Transverse colon (tissue), 4 donors: Measurements from ENCODE around the gene LRRC32. TPM values are rescaled to one million over a fixed set of nuclear protein-coding genes. Genes with fewer than 3 reads are reported as not detected.

Source experiments
- DNase-seq: peaks from one replicate; pipeline ENCODE4 v3.0.0-alpha.2; 2019
- H3K27ac ChIP-seq, 4 donors: fragments of 200-600 bp; sonication (generic); 2 replicates each; pipeline ENCODE4 v1.5.1; 2016 to 2018; ENCODE audit warnings: inconsistent platforms in 4 of 4
- H3K27me3 ChIP-seq: fragments of 200-600 bp; sonication (generic); 2 replicates; pipeline ENCODE4 v1.5.1; 2017; ENCODE audit warnings: inconsistent platforms
- H3K36me3 ChIP-seq, 4 donors: fragments of 200-600 bp; sonication (generic); 2 replicates each; pipeline ENCODE4 v1.5.1; 2017 to 2019; ENCODE audit warnings: inconsistent platforms in 4 of 4
- H3K4me1 ChIP-seq, 4 donors: fragments of 200-600 bp; sonication (generic); 2 replicates each; pipeline ENCODE4 v1.5.1; 2017 to 2020; ENCODE audit warnings: inconsistent platforms in 4 of 4
- H3K4me3 ChIP-seq, 4 donors: fragments of 200-600 bp; sonication (generic); 1 replicate in 1 of 4; 2 replicates in 3 of 4; pipeline versions ENCODE4 v1.5.1 to v1.6.1; 2017 to 2019; ENCODE audit warnings: inconsistent platforms in 4 of 4
- H3K9me3 ChIP-seq, 2 donors: fragments of 200-600 bp; sonication (generic); 2 replicates each; pipeline ENCODE4 v1.5.1; 2017 to 2019; ENCODE audit warnings: inconsistent platforms in 2 of 2
- EP300 ChIP-seq: sonication (generic); formaldehyde crosslinking; IDR thresholded peaks from one replicate; pipeline ENCODE4 v1.6.1; 2017; ENCODE audit warnings: antibody characterized with exemption, low read depth
- POLR2A ChIP-seq: fragments of 450-650 bp; IDR thresholded peaks from one replicate; pipeline ENCODE4 v1.6.1; 2016; ENCODE audit warnings: antibody characterized with exemption, mild to moderate bottlenecking, moderate library complexity
- POLR2AphosphoS5 ChIP-seq, 3 donors: sonication (generic); formaldehyde crosslinking; IDR thresholded peaks; one replicate each; pipeline ENCODE4 v1.6.1; 2016; ENCODE audit warnings: antibody characterized with exemption in 3 of 3
- WGBS, 2 donors: methylation state at CpG; one replicate each; pipeline ENCODE4 v1.1.5; 2018; ENCODE audit warnings: low coverage in 1 of 2; 5-methylcytosine and 5-hydroxymethylcytosine counted together
- in situ Hi-C, 4 donors: fragments of 200-750 bp; cut with MboI; loops; one replicate each; pipeline versions ENCODE4 v1.15.0 to v1.15.1; 2017; ENCODE audit warnings: low sequenced_read_pairs in 3 of 4, low pct_ligation_motif_present in 1 of 4, low pct_unique_long_range_greater_than_20kb in 1 of 4
- intact Hi-C: fragments of 100-400 bp; cut with DNase I; formaldehyde crosslinking; loops from one replicate; pipeline ENCODE4 v1.15.1; 2023; ENCODE audit warnings: low total_unique reads
- total RNA-seq, 4 donors: library from RNA; depleted of rRNA; stranded (reverse); fragments of >200 nt; gene quantifications; one replicate each; pipeline ENCODE4 v1.1.0, GENCODE V29; 2016
- TF ChIP-seq, protein P1 (sequence below), 5 experiments: fragments of 200-600 bp in 3 of 5; fragments of 450-650 bp in 2 of 5; sonication (generic) in 3 of 5; IDR thresholded peaks; 1 replicate in 2 of 5; 2 replicates in 3 of 5; pipeline ENCODE4 v1.5.1; 2016 to 2017; ENCODE audit warnings: antibody characterized with exemption in 5 of 5, inconsistent platforms in 3 of 5, mild to moderate bottlenecking in 2 of 5, moderate library complexity in 1 of 5

Gene LRRC32
- total RNA-seq, 4 donors from 2014 or later: 5.1 to 11.5 (median 9.1) TPM

DNA sequence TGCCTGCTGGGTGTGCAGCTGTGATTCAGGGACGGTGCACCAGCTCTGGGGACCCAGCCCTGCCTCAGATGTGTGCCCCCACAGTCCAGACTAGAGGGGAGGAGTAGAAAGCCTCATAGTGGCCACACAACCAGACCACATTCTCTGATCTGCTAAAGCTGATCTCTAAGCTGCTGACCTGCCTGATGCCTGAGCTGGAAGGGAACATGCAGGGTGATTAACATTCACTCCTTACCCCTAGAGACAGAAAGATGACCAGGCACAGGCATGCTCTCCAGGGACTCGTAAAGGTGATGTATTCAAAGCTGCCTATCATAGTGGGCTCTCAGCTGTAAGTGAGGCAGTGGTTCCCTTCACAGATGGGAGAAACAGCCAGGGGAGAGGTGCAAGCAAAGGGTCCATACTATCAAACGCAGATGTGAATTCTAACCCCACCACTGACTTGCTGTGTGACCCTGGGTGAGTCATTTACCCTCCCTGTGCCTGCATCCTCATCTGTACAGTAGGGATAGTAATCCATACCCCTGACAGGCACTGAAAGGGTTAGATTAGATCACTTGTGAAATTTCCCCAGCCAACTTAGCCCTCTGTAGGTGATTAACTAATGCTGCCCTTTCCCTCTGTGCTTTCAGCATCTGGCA is 29.0 kb upstream of the LRRC32 start:
- in situ Hi-C loops (loop anchor here in 1 of 4 donors (25.0 kb wide), 1 partner anchor 213 kb away; no protein-coding TSS in a partner anchor), intact Hi-C loops (no loop called here)
- no peaks in the 10 kb centered on the region for H3K4me1 ChIP-seq
- no peaks in the 10 kb centered on the region for H3K27me3 ChIP-seq
- TF ChIP-seq EP300: no peak
- no peak for TF ChIP-seq POLR2AphosphoS5 (IDR thresholded peaks at IDR 0.05)
- TF ChIP-seq, protein P1, sequence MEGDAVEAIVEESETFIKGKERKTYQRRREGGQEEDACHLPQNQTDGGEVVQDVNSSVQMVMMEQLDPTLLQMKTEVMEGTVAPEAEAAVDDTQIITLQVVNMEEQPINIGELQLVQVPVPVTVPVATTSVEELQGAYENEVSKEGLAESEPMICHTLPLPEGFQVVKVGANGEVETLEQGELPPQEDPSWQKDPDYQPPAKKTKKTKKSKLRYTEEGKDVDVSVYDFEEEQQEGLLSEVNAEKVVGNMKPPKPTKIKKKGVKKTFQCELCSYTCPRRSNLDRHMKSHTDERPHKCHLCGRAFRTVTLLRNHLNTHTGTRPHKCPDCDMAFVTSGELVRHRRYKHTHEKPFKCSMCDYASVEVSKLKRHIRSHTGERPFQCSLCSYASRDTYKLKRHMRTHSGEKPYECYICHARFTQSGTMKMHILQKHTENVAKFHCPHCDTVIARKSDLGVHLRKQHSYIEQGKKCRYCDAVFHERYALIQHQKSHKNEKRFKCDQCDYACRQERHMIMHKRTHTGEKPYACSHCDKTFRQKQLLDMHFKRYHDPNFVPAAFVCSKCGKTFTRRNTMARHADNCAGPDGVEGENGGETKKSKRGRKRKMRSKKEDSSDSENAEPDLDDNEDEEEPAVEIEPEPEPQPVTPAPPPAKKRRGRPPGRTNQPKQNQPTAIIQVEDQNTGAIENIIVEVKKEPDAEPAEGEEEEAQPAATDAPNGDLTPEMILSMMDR (IDR thresholded peaks at IDR 0.05): no peak
- TF ChIP-seq POLR2A: no peak
- DNase-seq: no peak
- no peak overlapping the region for H3K4me3 ChIP-seq
- H3K27ac ChIP-seq: no peak overlapping the region
- H3K9me3 ChIP-seq: no peaks in the 10 kb centered on the region
- H3K36me3 ChIP-seq: no peaks in the 10 kb centered on the region
- 60 to 72% methylated on average over 1 to 3 of the region's 3 CpGs for WGBS, 2 donors

DNA sequence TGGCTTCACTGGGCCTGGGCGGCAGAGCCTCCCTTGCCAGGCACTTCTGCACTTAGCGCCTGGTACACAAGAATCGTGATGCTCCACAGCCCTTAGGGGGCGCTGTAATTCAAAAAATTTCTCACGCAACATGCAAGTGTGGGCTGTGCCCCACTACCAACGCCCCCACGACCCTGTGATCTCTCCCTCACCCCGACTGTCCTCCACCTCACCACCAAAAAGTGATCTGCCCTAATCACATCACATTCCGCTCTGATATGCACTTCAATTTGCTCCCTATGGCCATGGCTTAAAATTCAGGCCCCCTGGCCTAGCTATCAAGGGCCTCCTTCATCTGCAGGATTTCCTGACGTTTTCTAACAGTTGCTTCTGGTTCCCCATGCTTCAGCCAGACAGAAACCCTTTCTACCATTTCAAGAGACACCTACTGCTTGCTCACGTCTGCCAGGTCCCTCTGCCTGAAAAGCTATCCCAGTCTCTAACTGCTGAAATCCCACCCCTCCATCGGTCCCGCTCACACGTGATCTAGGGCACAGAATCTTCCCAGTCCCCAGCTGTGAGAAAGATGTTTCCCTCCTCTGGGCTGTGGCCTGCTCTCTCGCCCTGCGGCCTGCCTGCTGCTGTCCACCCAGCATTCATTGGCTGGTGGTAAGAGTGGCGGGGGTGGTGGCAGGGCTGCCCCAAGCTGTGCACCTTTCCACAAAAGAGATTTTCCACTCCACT is 27.9 kb upstream of the LRRC32 start:
- Histone ChIP-seq H3K36me3 (no peaks in the 10 kb centered on the region), H3K4me1 (no peaks in the 10 kb centered on the region), H3K9me3 (no peaks in the 10 kb centered on the region), H3K27ac (no peak overlapping the region), H3K4me3 (no peak overlapping the region), H3K27me3 (no peaks in the 10 kb centered on the region)
- in situ Hi-C loops (no loop called here), intact Hi-C loops (no loop called here)
- TF ChIP-seq, protein P1 (IDR thresholded peaks at IDR 0.05): no peak
- TF ChIP-seq POLR2A (no peak), EP300 (no peak), POLR2AphosphoS5 (IDR thresholded peaks at IDR 0.05) (no peak)
- WGBS, 2 donors: 74 to 82% methylated on average over 4 to 17 of the region's 17 CpGs
- DNase-seq: no peak

DNA sequence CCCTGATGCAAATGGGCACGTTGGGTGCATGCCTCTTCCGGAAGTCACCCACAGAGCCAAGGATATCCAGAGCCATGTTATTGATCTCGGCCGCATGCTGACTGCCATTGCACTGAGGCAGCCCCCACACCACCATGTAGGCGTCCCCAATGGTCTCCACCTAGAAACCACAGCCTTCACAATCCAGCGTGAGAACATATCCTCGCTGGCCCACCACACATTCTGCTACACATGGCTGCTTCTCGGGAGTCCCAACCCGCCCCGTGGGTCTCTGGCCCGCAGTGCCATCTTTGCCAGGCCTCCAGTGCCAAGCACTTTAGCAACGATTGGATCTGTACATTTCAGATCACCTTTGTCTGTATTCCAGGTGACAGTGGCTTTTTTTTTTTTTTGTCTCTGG is 26.2 kb upstream of the LRRC32 start:
- in situ Hi-C loops: no loop called here
- H3K36me3 ChIP-seq: no peaks in the 10 kb centered on the region
- intact Hi-C loops: no loop called here
- H3K27ac ChIP-seq: no peak overlapping the region
- H3K27me3 ChIP-seq: no peaks in the 10 kb centered on the region
- no peaks in the 10 kb centered on the region for H3K4me1 ChIP-seq
- WGBS, 2 donors: 80 to 91% methylated on average over 1 to 12 of the region's 12 CpGs
- H3K9me3 ChIP-seq: no peaks in the 10 kb centered on the region
- no peak for DNase-seq
- H3K4me3 ChIP-seq: no peak overlapping the region
- TF ChIP-seq POLR2A: no peak

DNA sequence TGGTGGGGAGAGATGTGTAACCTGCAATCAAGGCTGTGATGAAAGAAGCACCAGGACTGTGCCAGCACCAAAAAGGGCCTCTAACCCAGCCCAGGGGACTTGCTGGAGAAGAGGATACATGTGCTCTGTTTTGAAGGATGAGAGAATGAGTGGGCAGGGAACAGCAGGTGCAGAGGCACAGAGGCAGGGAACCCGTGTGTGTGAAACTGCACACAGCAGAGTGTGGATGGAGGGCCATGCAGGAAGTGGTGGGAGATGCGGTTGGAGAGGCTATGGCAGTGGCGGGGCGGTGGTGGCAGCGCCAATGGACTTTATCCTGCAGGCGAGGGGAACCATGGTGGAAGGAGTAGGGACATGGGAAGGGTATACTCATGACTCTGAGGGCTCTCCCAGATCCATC is 25.2 kb upstream of the LRRC32 start:
- WGBS, 2 donors: 71% methylated on average over 6 of the region's 6 CpGs; no CpG with 5 or more reads in 1 of the 2 donors
- in situ Hi-C loops: no loop called here
- H3K36me3 ChIP-seq: no peaks in the 10 kb centered on the region
- no peak overlapping the region for H3K27ac ChIP-seq
- no peaks in the 10 kb centered on the region for H3K4me1 ChIP-seq
- no peak for DNase-seq
- H3K27me3 ChIP-seq: no peaks in the 10 kb centered on the region
- intact Hi-C loops: no loop called here
- H3K9me3 ChIP-seq: no peaks in the 10 kb centered on the region
- TF ChIP-seq EP300: no peak
- no peak for TF ChIP-seq POLR2AphosphoS5 (IDR thresholded peaks at IDR 0.05)
- no peak for TF ChIP-seq POLR2A
- TF ChIP-seq, protein P1 (IDR thresholded peaks at IDR 0.05): no peak
- H3K4me3 ChIP-seq: no peak overlapping the region
